H9 (cell line): ENCODE measurements around the gene ELAPOR1. TPM values are rescaled to one million over a fixed set of nuclear protein-coding genes. Genes with fewer than 3 reads are reported as not detected.

Experiments
- DNase-seq: peaks from one replicate; pipeline ENCODE4 v3.0.0-alpha.2; 2017
- H2AFZ ChIP-seq: one replicate; pipeline ENCODE4 v1.6.1; 2013; ENCODE audit warnings: mild to moderate bottlenecking, low read length, control low read depth, moderate library complexity
- H2AK5ac ChIP-seq: 2 replicates; pipeline ENCODE4 v1.6.1; 2013; ENCODE audit warnings: low read length, control low read depth, mixed read lengths; ENCODE audit not compliant: insufficient read length
- H2BK120ac ChIP-seq: one replicate; pipeline ENCODE4 v1.6.1; 2013; ENCODE audit warnings: low read depth, mild to moderate bottlenecking, low read length, control low read depth, inconsistent platforms; ENCODE audit not compliant: poor library complexity, severe bottlenecking
- H2BK12ac ChIP-seq: 2 replicates; pipeline ENCODE4 v1.6.1; 2013; ENCODE audit warnings: low read length, control low read depth, mixed read lengths, low read depth; ENCODE audit not compliant: insufficient read length
- H2BK15ac ChIP-seq: 2 replicates; pipeline ENCODE4 v1.6.1; 2013; ENCODE audit warnings: low read depth, low read length, control low read depth
- H2BK20ac ChIP-seq: one replicate; pipeline ENCODE4 v1.6.1; 2013; ENCODE audit warnings: low read depth, mild to moderate bottlenecking, low read length, control low read depth, inconsistent platforms; ENCODE audit not compliant: poor library complexity, severe bottlenecking
- H2BK5ac ChIP-seq: 2 replicates; pipeline ENCODE4 v1.6.1; 2013; ENCODE audit warnings: low read length, control low read depth, mixed read lengths; ENCODE audit not compliant: insufficient read length
- H3K14ac ChIP-seq: 2 replicates; pipeline ENCODE4 v1.6.1; 2013; ENCODE audit warnings: low read length, control low read depth; ENCODE audit not compliant: insufficient read depth
- H3K18ac ChIP-seq: 2 replicates; pipeline ENCODE4 v1.6.1; 2013; ENCODE audit warnings: low read depth, mild to moderate bottlenecking, mixed read lengths, low read length, control low read depth; ENCODE audit not compliant: insufficient read length
- H3K23ac ChIP-seq: 2 replicates; pipeline ENCODE4 v1.6.1; 2013; ENCODE audit warnings: low read length, control low read depth, mixed read lengths, low read depth; ENCODE audit not compliant: insufficient read length
- H3K23me2 ChIP-seq: 2 replicates; pipeline ENCODE4 v1.6.1; 2013; ENCODE audit warnings: low read depth, mild to moderate bottlenecking, mixed read lengths, low read length, control low read depth; ENCODE audit not compliant: insufficient read length, poor library complexity, severe bottlenecking
- H3K27ac ChIP-seq: 2 replicates; pipeline ENCODE4 v1.5.1; 2013; ENCODE audit warnings: low read length, control low read depth, mixed read lengths, low read depth; ENCODE audit not compliant: insufficient read length
- H3K27me3 ChIP-seq: 2 replicates; pipeline ENCODE4 v1.6.1; 2013; ENCODE audit warnings: low read length, control low read depth, inconsistent platforms; ENCODE audit not compliant: insufficient read depth
- H3K4ac ChIP-seq: 2 replicates; pipeline ENCODE4 v1.6.1; 2013; ENCODE audit warnings: low read depth, mild to moderate bottlenecking, control low read depth, inconsistent platforms, low read length, moderate library complexity
- H3K4me1 ChIP-seq: 2 replicates; pipeline ENCODE4 v1.6.1; 2013; ENCODE audit warnings: low read length, control low read depth, inconsistent platforms; ENCODE audit not compliant: insufficient read depth
- H3K4me2 ChIP-seq: 2 replicates; pipeline ENCODE4 v1.6.1; 2013; ENCODE audit warnings: low read length, control low read depth, mixed read lengths; ENCODE audit not compliant: insufficient read length, insufficient read depth
- H3K56ac ChIP-seq: 2 replicates; pipeline ENCODE4 v1.6.1; 2013; ENCODE audit warnings: low read depth, mild to moderate bottlenecking, mixed read lengths, low read length, control low read depth; ENCODE audit not compliant: insufficient read length
- H3K79me1 ChIP-seq: 2 replicates; pipeline ENCODE4 v1.6.1; 2013; ENCODE audit warnings: low read depth, mild to moderate bottlenecking, moderate library complexity, low read length, control low read depth, inconsistent platforms; ENCODE audit not compliant: insufficient read depth, poor library complexity, severe bottlenecking
- H3K79me2 ChIP-seq: 2 replicates; pipeline ENCODE4 v1.6.1; 2013; ENCODE audit warnings: low read length, control low read depth, inconsistent platforms; ENCODE audit not compliant: insufficient read depth
- H3K9ac ChIP-seq: 2 replicates; pipeline ENCODE4 v1.6.1; 2013; ENCODE audit warnings: low read length, control low read depth, mixed read lengths; ENCODE audit not compliant: insufficient read length; ENCODE audit errors: extremely low read depth
- H3K9me3 ChIP-seq: one replicate; pipeline ENCODE4 v1.6.1; 2013; ENCODE audit warnings: low read depth, low read length, inconsistent platforms; ENCODE audit not compliant: control insufficient read depth
- H3T11ph ChIP-seq: one replicate; pipeline ENCODE4 v1.6.1; 2013; ENCODE audit warnings: mild to moderate bottlenecking, low read length, control low read depth, inconsistent platforms
- H4K20me1 ChIP-seq: one replicate; pipeline ENCODE4 v1.6.1; 2013; ENCODE audit not compliant: control insufficient read depth, insufficient read length, insufficient read depth
- H4K5ac ChIP-seq: 2 replicates; pipeline ENCODE4 v1.6.1; 2013; ENCODE audit warnings: low read depth, mild to moderate bottlenecking, mixed read lengths, low read length, control low read depth; ENCODE audit not compliant: insufficient read length
- H4K8ac ChIP-seq: replicated peaks from 2 replicates; pipeline ENCODE4 v1.6.1; 2013; ENCODE audit warnings: low read length, control low read depth, mixed read lengths, low read depth; ENCODE audit not compliant: insufficient read length
- H4K91ac ChIP-seq: 2 replicates; pipeline ENCODE4 v1.6.1; 2013; ENCODE audit warnings: low read depth, mild to moderate bottlenecking, moderate library complexity, mixed read lengths, low read length, control low read depth; ENCODE audit not compliant: insufficient read length
- H3K27ac Mint-ChIP-seq, 3 experiments: 2 replicates in 2 of 3; 3 replicates in 1 of 3; pipeline ENCODE4 v1.8.0; 2020 to 2021; ENCODE audit warnings: mixed read lengths in 3 of 3, mild to moderate bottlenecking in 1 of 3, moderate library complexity in 1 of 3
- H3K27me3 Mint-ChIP-seq: 2 replicates; pipeline ENCODE4 v1.8.0; 2021; ENCODE audit warnings: low read depth, mild to moderate bottlenecking, moderate library complexity, mixed read lengths
- H3K36me3 Mint-ChIP-seq, 3 experiments: 2 replicates in 2 of 3; 3 replicates in 1 of 3; pipeline ENCODE4 v1.8.0; 2020 to 2021; ENCODE audit warnings: low read depth in 3 of 3, mixed read lengths in 3 of 3; ENCODE audit not compliant: insufficient read depth in 1 of 3
- H3K4me1 Mint-ChIP-seq, 2 experiments: 2 replicates each; pipeline ENCODE4 v1.8.0; 2020; ENCODE audit warnings: mixed read lengths in 2 of 2
- H3K4me3 Mint-ChIP-seq, 2 experiments: 2 replicates in 1 of 2; 3 replicates in 1 of 2; pipeline ENCODE4 v1.8.0; 2020 to 2021; ENCODE audit warnings: mild to moderate bottlenecking in 2 of 2, mixed read lengths in 2 of 2, moderate library complexity in 1 of 2
- H3K9me3 Mint-ChIP-seq, 2 experiments: 2 replicates in 1 of 2; 3 replicates in 1 of 2; pipeline ENCODE4 v1.8.0; 2020; ENCODE audit warnings: mild to moderate bottlenecking in 2 of 2, mixed read lengths in 2 of 2, moderate library complexity in 1 of 2
- WGBS: extraction: QIAGEN DNeasy Blood & Tissue Kit; methylation state at CpG from one replicate; pipeline ENCODE4 v1.1.7; 2013; ENCODE audit warnings: missing lambda C conversion rate, low lambda C conversion rate, mixed read lengths; ENCODE audit not compliant: insufficient read length; ENCODE audit errors: extremely low coverage; 5-methylcytosine and 5-hydroxymethylcytosine counted together
- total RNA-seq: library from RNA; stranded (reverse); gene quantifications from 2 replicates; pipeline ENCODE4 v1.2.1, GENCODE V29; 2021
- TF ChIP-seq, protein P1 (sequence below): fragments of 200-600 bp; sonication (generic); conservative IDR thresholded peaks from 3 replicates; pipeline ENCODE4 v1.8.0; 2021; ENCODE audit warnings: antibody characterized with exemption, mild to moderate bottlenecking

Gene ELAPOR1
- total RNA-seq, 1 experiment from 2014 or later, result 0.55 TPM

DNA sequence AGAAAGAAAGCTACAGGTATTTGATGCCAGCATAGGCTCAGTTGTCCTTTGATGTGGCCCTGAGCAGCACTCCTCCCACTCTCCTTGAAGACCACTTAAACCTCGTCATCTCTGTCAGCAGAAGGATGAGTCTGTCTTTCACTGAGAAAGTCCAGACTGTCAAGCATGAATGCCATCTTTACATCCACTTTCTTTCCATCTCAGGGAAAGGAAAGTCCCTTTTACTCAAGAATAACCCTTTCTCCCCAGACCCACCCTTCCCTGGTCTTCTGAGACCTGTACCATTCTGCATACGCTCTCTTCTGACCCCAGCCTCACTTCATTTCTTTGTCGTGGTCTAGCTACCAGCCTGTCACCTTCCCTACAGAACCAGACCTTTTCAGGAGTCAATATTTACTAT is 4.0 kb upstream of the ELAPOR1 start:
- no peak overlapping the region for H2AFZ ChIP-seq
- H3K79me2 ChIP-seq, result no peaks in the 10 kb centered on the region
- no CpG with 5 or more reads among the region's 3 CpGs for WGBS
- H3K4me2 ChIP-seq, result no peak overlapping the region
- H2BK12ac ChIP-seq, result no peak overlapping the region
- no peak overlapping the region for H4K5ac ChIP-seq
- H4K8ac ChIP-seq, result no peak overlapping the region
- no peak overlapping the region for H3K27ac ChIP-seq
- Mint-ChIP-seq H3K27me3 (peaks cover 60% of the 10 kb centered on the region), H3K36me3 (no peaks in the 10 kb centered on the region), H3K27ac (no peak overlapping the region), H3K4me3 (no peak overlapping the region), H3K9me3 (no peaks in the 10 kb centered on the region), H3K4me1 (peaks cover 11 to 17% of the 10 kb centered on the region in 2 experiments)
- TF ChIP-seq, protein P1, sequence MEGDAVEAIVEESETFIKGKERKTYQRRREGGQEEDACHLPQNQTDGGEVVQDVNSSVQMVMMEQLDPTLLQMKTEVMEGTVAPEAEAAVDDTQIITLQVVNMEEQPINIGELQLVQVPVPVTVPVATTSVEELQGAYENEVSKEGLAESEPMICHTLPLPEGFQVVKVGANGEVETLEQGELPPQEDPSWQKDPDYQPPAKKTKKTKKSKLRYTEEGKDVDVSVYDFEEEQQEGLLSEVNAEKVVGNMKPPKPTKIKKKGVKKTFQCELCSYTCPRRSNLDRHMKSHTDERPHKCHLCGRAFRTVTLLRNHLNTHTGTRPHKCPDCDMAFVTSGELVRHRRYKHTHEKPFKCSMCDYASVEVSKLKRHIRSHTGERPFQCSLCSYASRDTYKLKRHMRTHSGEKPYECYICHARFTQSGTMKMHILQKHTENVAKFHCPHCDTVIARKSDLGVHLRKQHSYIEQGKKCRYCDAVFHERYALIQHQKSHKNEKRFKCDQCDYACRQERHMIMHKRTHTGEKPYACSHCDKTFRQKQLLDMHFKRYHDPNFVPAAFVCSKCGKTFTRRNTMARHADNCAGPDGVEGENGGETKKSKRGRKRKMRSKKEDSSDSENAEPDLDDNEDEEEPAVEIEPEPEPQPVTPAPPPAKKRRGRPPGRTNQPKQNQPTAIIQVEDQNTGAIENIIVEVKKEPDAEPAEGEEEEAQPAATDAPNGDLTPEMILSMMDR, result no peak
- H3T11ph ChIP-seq, result no peak overlapping the region
- H2BK5ac ChIP-seq, result no peak overlapping the region
- no peak overlapping the region for H3K9ac ChIP-seq
- H3K27me3 ChIP-seq, result peaks cover 18% of the 10 kb centered on the region; the same call in 1 of the 2 replicates
- H4K91ac ChIP-seq, result no peak overlapping the region
- H3K4me1 ChIP-seq, result no peaks in the 10 kb centered on the region
- H3K9me3 ChIP-seq, result no peaks in the 10 kb centered on the region
- H2BK120ac ChIP-seq, result no peak overlapping the region
- H3K23me2 ChIP-seq, result peaks cover 13% of the 10 kb centered on the region
- no peak overlapping the region for H3K23ac ChIP-seq
- H3K18ac ChIP-seq, result no peak overlapping the region
- H3K4ac ChIP-seq, result no peak overlapping the region
- DNase-seq, result no peak
- no peaks in the 10 kb centered on the region for H4K20me1 ChIP-seq
- no peaks in the 10 kb centered on the region for H3K79me1 ChIP-seq
- H2AK5ac ChIP-seq, result no peak overlapping the region
- H3K56ac ChIP-seq, result no peak overlapping the region
- H3K14ac ChIP-seq, result no peak overlapping the region
- no peak overlapping the region for H2BK20ac ChIP-seq
- H2BK15ac ChIP-seq, result no peak overlapping the region
